ENCODE measurements around the gene ATG9B.

The ATG9B gene

DNA sequence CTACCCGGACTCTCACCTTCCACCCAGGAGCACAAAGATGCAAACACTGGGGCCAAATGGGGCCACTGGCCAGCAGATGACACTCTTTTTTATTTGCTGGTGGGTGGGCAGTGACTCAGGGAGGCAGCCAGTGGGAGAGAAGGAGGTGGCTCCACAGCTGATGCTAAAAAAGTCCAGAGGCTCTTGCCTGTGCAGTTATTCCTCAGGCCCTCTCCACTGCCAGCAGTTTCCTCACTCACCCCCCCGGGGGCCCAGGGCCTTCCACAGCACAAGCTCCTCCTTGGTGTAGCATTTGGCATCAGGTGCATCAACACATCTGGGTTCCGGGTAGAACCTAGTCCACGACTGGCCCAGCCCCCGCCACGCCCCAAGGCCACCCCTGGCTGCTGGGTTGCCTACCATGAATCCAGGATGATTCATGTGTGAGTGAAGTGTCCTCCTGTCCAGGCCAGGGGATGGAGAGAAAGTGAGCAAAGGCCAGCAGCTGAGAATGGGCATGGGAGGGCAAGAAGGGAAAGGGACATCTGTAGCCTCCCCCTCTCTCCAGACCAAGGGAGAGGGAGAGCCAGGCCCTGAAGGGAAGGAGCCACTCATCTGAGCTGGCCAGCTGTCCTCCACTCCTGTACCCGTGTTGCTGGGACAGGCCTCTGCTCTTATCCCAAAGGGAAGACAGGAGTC is 44.4 kb downstream of the ATG9B start:
- no peak for DNase-seq (ENCODE audit: low read depth, low spot score)

DNA sequence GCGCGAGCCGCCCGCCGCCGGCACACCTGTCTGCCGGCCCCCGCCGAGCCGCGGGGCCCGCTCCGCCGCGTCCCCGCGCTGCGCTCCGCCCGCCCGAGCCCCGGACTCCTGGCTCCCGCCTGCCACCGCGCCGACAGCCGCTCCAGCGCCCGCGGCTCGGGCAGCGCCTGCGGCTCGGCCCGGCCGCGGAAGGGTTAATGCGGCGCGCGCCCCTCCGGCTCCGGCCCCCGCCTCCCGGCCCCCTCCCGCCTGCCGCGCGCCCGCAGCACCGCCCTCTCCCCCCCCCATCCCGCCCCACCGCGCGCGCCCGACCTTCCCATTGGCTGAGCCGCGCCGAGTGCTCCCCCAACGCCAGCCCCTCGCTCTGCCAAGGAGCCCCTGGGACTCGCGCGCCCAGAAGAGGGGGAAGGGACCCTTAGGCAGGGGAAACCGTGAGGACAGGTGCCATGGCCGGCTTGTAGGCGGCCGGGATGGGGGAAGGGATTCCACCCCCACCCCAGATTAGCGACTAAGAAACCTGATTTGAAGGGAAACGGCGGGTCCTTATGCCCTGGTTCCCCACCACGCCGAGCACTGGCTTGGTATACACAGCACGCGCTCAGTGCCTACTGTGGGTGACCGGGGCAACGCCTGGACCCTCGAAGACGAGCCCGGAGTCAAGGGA is 46.0 kb downstream of the ATG9B start, which contains the start of gene KCNH2:
Gene KCNH2 (minus strand): TSS at position 196 of the 664 bp plus-strand sequence. CDS start 408 bp downstream, outside the sequence.
- DNase-seq (ENCODE audit: low read depth, low spot score), result no peak

DNA sequence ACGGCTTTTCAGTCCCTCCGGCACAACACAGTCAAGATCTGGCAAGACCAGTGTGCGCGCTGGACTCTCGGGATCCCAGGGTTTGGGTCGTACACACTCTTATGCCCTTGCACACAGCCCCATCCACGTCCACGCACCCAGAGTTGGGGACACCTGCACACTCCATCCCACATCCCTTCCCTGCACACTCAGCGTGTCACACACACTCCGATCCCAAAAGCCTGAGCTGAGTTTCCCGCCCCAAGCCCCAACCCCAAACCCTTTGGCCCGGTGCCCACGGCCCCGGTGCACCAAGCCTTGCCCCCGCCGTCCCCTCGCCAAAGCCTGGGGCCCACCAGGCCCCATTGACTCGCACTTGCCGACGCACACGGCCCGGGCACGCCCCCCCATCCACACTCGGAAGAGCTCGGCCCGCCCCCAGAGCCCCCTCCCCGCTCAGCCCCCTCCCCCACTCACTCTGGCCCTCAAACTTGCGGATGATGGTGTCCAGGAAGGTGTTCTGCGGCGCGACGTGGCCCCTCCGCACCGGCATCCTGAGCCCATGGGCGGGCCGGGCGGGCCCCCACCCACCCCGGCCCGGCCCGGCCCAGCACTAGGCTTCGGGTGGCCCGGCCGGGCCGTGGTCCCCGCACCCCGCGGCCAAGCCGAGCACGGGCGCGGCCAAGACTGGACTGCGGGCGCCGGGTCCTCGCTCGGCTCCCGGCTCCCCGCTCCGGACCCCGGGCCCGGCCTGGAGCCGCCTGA is 46.7 kb downstream of the ATG9B start:
- no peak for DNase-seq (ENCODE audit: low read depth, low spot score)

DNA sequence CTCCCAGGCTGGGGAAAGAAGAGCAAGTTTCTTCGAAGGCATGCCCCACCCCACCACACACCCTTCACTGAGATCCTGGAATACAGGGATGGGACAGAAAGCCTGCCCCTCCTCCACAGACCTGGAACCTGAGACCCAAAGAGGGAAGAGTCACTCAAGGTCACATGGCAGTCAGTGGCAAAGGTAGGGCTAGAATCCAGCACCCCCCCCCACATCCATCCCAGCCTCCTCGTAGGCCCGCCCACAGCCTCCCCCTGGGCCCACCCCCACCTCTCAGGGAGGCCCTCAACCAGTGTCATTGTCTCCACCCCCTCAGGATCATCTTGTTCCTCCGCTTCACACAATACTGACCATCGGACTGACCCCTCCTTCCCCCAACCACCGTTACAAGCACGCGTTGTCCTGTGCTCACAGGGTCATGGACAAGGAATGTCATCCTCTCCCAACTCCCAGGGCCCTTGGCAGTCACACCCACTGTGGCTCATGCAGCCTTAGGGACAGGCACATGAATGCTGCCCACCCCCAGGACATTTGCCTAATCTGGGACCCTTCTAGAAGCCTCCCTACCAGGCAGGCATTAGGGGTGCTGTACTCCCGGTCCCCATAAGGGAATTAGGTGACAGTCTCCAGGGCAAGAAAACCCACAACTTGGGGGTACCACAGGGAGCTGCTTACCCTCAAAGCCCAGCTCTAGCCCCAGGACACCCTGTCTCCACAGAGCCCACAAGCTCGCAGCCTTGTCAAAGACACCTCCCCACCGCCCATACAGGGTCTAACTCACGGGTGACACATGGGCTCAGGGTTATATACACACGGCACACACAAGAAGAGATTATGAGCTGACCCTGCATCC is 47.5 kb downstream of the ATG9B start:
- DNase-seq (ENCODE audit: low read depth, low spot score), result no peak

DNA sequence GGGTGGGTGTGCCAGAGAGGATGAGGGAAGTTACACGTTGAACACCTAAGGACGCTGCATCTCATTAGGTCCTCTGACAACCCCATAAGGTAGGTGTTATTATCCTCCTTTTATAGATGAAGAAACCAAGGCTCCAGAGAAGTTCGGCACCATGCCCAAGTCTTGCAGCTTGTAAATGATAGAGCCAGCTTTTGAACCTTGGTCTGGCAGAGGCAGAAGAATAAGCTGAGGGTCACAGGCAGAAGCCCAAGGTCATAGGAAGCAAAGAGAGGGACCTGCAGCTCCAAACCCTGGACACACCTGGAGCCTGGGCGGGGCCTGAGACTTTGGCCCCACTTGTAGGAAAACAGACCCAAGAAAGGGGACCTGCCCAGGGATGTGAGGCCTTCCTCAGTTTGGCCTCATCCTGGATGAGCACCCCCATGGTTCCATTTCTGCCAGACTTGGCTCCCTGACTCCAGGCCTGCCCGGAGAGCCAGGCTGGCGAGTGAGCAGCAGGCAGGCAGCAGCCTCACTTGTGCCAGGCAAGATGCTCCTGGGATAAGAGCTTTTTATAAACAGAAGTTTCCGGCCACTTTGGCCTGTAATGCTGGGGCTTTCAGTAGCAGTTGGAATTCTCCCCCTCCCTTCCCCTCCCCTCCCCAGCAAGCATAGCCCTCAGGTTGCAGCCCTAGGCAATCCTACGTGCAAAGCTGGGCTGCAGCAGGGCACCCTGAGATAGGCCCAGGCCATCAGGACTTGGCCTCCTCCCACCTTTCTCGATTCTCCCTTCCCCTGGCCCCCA is 48.6 kb downstream of the ATG9B start:
- DNase-seq (ENCODE audit: low read depth, low spot score), result no peak

DNA sequence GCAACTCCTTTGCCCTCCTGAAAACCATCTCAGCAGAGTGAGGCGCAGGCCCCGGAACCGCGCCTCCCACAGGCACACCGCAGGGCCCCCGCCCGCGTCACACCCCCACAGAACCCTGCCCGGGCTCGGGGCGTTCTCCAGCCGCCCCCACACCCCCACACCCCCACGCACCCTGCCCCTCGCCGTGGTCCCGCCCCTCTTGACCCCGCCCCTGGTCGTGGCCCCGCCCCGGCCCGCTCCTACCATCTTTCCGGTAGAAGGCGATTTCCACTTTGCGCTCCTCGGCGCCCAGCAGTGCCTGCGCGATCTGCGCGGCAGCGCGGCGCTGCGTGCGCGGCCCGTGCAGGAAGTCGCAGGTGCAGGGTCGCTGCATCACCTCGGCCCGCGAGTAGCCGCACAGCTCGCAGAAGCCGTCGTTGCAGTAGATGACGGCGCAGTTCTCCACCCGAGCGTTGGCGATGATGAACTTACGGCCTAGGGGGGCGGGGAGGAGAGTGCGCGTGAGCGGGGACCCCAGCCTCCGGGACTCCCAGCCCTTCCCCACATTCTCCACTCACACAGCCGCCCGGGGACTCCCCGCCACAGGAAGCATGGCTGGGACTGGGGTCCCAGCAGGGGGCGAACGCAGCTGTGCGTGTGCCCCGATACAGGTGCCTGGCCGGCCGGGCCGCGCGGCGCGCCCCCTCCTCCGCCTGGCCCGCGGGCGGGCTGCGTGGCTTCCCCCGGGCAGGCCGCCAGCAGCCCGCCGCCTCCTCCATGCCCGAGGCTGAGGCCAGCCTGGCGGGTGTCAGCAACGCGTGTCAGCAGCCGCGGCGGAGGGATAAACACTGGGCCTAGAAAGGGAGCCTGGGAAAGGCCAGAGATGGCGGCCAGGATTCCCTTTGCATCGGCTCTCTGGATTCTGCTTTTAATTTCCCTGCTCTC is 49.6 kb downstream of the ATG9B start:
- DNase-seq (ENCODE audit: low read depth, low spot score), result peak; percentile 66

DNA sequence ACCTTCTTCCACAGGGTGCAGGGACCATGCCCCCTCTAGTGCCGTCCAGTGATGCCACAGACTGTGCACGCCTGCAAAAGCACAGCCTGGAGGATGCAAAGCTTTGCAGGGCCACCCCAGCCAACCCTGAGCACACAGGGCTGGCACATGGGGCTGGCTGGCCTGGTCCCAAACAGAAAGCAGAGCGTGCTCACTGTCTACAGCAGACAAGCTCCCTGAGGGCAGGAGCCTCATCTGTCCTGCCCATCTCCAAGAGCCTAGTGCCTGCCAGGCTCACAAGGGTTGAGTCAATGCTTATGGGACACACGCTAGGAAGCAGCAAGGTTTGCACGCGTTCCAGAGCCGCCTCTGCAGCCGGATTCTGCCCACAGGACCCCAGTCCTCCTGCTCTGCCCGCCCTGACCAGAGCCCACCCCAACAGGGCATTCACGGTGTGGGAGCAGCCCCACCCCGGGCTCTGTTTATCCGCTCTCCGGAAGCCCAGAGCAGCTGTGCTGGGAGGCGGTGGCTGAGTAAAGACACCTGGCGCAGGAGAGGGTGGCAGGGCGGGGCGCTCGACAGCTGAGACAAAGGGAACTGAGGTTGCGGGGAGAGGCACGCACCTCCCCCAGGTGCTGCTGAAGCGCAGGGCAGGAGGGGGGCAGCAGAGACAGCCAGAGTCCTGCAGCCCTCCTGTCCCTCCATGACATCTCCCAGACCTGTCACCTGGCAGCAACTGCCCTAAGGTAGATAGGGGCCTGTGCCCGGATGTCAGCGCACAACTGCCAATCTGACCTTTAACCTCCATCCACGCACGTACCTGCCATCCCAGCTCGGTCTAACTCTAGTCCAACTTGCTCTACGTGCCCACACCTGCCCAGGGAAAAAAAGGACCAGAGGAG is 50.5 kb downstream of the ATG9B start:
- DNase-seq (ENCODE audit: low read depth, low spot score), result no peak

DNA sequence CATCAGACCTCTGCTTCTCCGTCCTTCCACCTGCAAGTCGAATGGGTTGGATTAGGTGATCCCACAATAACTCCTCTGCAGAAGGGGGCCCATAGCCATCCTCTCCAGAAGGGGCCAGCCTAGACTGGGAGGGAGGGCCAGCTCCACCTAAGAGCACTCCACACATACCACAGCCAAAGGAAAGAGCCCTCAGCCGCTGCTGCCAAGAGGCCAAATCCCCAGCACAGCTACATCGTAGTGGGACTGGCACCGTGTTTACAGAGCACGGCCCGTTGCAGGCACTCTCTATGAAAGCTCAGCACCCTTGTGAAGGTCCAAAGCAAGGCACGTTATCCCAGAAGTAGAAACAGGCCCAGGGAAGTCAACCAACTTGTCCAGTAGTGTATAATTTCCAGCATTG is 51.6 kb downstream of the ATG9B start:
- DNase-seq (ENCODE audit: low read depth, low spot score), result no peak

DNA sequence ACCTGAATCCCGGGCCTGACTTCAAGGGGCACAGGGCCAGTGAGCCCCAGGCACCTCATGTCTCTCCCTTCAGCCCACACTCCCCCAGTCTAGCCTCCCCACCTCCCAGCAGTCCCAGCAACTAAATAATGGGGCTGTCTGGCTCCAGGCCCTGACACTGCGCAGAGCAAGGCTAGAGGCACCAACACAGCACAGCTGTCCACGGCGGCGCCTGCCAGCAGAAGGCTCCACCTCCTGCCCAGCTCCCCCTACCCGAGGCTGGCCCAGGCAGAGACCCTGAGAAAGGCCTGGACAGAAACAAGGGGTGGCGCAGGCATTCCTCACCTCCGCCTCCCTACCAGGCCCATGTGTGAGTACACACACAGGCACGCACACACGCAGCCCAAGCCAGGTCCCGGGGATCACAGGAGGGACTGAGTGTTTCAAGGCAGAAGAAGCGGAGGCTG is 52.2 kb downstream of the ATG9B start:
- no peak for DNase-seq (ENCODE audit: low read depth, low spot score)

DNA sequence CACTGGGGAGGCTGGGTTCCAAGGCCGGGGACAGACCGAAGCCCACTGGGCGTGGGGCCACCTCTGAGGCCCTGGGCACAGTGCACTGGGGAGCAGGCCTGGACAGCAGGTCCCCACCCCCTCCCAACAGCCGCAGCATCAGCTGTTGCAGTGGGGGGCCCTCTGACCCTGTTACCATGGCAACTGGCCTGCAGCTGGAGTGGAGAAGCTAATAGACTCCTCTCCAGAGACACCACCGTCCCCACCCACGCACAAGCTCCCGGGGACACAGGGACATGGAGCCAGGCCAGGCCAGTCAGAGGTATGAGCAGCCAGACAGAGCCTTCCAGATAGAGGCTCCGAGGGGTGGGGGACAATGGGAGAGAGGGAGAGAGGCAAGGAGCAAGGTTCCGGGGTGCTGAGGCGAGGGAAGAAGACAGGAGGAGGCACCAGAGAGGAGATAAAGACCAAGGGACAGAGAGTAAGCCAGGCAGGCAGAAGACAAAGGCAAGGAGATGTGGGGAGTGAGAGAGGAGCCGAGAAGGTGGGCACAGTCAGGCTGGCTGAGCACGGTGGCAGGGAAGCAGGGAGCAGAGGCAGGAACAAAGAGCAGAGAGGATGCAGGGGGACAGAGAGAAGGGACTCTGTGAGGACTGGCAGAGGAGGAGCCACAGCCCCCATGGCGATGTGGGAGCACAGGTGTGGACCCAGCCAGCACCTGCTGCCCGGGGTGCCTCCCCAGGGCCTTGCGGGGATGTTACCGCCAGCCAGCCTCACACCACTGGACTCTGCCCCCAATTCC is 52.9 kb downstream of the ATG9B start:
- no peak for DNase-seq (ENCODE audit: low read depth, low spot score)

DNA sequence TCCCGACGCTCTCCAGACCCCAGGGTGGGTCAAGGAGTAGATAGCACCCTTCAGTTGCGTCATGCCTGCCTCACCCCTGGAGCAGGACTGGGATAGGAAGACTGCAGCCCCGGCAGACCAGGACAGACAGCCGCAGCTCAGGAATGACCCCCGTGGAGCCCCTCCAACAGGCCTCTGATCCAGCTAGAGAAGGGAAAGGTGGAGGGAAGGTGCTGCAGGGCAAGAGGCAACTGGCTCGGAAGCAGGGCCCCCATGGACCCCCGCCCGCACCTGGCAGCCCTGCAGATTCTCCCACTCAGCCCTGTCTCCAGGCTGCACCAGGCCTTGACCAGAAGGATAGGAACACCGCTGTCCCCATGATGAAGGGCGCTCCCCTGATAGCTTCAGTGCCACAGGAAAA is 53.9 kb downstream of the ATG9B start:
- no peak for DNase-seq (ENCODE audit: low read depth, low spot score)

DNA sequence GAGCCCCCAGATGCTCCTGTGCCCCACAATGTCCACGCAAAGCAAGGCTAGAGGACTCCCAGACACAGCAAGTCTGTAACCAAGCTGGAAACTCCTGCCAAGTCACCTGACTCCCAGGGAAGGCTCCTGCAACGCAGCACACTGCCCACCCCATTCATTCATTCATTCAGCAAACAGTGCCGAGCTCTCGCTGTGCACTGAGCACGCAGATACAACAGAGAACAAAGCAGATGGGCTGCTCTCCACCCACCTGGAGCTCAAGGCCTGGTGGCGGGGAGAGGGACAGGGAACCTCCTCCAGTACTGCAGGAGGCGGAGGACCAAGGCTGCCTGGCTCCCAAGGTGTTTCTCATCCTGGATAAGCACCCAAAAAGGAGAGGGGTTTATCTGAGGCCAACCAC is 54.8 kb downstream of the ATG9B start:
- no peak for DNase-seq (ENCODE audit: low read depth, low spot score)

DNA sequence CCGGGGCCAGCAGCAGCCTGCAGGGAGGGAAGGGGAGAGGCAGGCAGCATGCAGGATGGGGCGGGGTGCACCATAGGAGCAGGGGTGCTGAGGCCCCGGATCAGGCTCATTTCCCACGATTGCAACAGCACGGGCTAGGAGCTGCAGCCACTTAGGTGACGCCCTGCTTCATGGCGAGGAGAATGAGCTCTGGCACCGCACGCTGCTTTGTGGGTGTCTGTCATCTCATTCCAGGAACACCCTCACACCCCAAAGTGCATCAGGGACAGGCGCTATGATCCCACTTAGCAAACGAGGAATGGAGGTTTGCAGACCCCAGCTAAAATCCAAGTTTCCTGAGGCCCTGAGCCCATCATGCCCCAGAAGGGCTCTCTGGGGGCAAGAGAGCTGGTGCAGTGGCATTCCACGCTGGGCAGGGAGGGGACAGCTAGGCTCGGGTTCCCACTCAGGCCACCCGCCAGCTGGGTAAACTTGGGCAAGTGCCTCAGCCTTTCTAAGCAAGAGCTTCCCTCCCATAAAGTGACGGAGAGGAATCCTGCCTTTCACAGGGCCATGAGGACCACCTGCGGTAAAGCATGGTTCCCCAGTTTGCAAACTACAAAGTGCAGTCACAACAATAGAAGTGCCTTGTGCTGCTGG is 55.4 kb downstream of the ATG9B start:
- DNase-seq (ENCODE audit: low read depth, low spot score), result no peak

DNA sequence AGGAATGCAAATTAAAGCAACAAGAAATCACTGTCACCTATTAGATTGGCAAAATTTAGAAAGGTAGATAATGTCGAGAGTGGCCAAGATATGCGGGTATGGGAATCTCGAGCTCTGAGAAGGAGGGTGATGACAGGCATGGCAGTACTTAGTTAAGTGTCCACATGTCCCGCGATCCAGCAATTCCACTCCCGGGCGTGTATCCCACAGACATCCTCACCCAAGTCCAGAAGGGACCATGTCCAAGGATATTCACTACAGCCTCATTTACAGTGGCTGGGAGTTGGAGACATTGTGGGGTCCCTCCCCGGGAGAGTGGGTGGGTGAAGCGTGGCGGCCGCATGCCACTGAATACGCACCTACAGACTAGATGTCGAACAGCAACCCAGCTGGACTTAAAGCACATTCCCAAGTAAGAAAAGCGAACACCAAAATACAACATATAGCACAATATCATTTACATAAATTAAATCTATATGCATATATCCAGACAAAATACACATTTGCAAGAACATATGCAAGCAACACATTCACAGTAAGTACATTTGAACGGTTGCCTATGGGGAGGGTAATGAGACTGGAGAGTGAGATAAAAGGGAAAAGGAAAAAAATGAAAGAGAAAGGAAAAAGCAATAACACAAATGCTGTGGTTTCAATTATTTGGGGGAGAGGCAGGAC is 56.1 kb downstream of the ATG9B start:
- DNase-seq (ENCODE audit: low read depth, low spot score), result no peak

DNA sequence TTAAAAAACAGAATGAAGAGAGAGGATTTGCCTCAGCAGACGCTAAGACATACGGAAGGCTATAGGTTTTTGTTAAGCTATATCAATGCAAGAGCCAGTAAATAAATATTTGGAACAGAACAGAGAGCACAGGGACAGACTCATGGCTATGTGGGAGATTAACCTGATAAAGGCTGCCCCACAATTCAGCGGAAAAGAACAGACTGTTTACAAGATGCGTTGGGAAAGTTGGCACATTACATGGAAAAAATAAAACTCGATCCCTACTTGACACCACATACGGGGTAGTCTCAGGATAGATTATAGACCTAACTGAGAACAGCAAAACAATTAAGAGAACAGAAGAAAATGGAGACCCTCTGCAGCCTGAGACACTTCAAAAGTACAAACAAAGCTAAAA is 56.9 kb downstream of the ATG9B start:
- DNase-seq (ENCODE audit: low read depth, low spot score), result no peak

DNA sequence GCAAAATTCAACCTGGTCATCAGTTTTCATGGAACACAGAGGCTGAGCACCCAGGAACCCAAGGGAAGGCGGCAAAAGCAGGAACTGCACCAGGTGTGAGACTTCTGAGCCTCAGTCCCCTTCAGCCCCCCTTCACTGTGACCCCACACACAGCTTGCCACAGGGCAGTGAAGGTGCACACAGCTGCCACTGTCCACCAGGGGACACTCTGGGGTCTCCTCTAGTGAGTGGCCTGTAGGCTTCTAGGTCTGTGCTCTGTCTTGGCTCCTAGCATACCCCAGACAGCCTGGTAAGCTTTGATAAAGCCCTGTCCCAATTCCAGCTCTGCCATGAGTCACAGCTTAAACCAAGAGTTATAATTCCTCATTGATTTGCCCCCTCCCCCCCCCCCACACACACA is 58.3 kb downstream of the ATG9B start:
- no peak for DNase-seq (ENCODE audit: low read depth, low spot score)

DNA sequence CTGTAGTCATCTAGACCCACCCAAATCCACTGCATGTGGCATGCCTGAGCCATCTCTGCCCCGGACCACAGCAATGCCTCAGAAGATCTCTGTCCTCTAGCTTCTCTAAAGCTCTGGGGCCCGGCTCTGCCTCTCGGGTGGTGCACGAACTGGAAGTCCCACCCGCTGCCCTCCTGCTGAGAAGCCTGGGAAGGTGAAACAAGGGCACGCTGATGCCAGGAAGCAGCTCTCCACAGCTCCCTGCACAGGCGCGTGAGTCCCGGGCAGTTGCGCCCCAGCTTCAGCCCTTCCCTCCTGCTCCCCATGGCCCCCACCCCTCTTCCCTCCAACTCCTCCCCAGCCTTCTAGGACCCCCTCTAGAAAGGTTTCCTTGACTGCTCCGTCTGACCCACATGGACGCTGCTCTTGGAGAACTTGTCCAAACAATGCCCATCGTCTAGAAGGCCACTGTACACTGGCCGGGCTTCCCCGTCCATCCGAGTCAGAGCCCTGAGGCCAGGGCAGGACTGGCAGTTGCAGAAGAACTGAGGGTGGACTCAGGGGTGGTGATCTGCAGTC is 58.9 kb downstream of the ATG9B start:
- no peak for DNase-seq (ENCODE audit: low read depth, low spot score)
